NCI-H1092 (cell line): ENCODE measurements around the gene POLD2.

ENCODE experiments used
- DNase-seq: peaks from one replicate; lab custom pipeline; 2025; lab: John Stamatoyannopoulos, UW

Gene POLD2

GRCh38 chr7:44080118-44080517 lies 43.2 kb downstream of the POLD2 start:
- DNase-seq = no peak

GRCh38 chr7:44079331-44080021 lies 43.9 kb downstream of the POLD2 start:
- DNase-seq = no peak

GRCh38 chr7:44078521-44078920 lies 44.8 kb downstream of the POLD2 start:
- no peak for DNase-seq

GRCh38 chr7:44077681-44078091 lies 45.7 kb downstream of the POLD2 start:
- DNase-seq = no peak

GRCh38 chr7:44077061-44077460 lies 46.3 kb downstream of the POLD2 start:
- no peak for DNase-seq

GRCh38 chr7:44076101-44076895 lies 47.0 kb downstream of the POLD2 start:
- no peak for DNase-seq

- DNase-seq = no peak
Observed at GRCh38 chr7:44075296-44076075, 47.9 kb downstream of the POLD2 start.

- DNase-seq = no peak
Observed at GRCh38 chr7:44074349-44074695, 49.0 kb downstream of the POLD2 start.

GRCh38 chr7:44073664-44074348 lies 49.5 kb downstream of the POLD2 start:
- DNase-seq = no peak

- DNase-seq = peak; percentile 52
Observed at GRCh38 chr7:44072364-44073231, 50.8 kb downstream of the POLD2 start.

GRCh38 chr7:44071726-44072363 lies 51.5 kb downstream of the POLD2 start:
- DNase-seq = no peak

GRCh38 chr7:44068054-44068453 lies 55.3 kb downstream of the POLD2 start:
- DNase-seq = no peak

- DNase-seq = no peak
Observed at GRCh38 chr7:44067064-44067951, 56.0 kb downstream of the POLD2 start.

GRCh38 chr7:44066494-44067063 lies 56.8 kb downstream of the POLD2 start:
- no peak for DNase-seq

GRCh38 chr7:44066111-44066460 lies 57.3 kb downstream of the POLD2 start:
- DNase-seq = no peak

- DNase-seq = no peak
Observed at GRCh38 chr7:44065431-44066110, 57.8 kb downstream of the POLD2 start, which contains the start of gene PGAM2. TSS of gene PGAM2 (minus strand) at chr7:44065567. CDS start at chr7:44065529, 38 bp downstream.

GRCh38 chr7:44064791-44065430 lies 58.4 kb downstream of the POLD2 start:
- no peak for DNase-seq
